Hepatocyte (in vitro differentiated cells): ENCODE data around the gene AMPD3.

Experiments used
- EZH2 ChIP-seq: fragments of 200-600 bp; sonication (generic); IDR thresholded peaks from 2 replicates; pipeline ENCODE4 v1.6.1; 2016; ENCODE audit warnings: antibody characterized with exemption, mild to moderate bottlenecking, borderline replicate concordance
- EZH2phosphoT487 ChIP-seq: fragments of 200-600 bp; sonication (generic); IDR thresholded peaks from one replicate; pipeline ENCODE4 v1.6.1; 2018; ENCODE audit warnings: antibody characterized with exemption, mild to moderate bottlenecking, low read depth, moderate library complexity; ENCODE audit not compliant: unreplicated experiment, severe bottlenecking
- TF ChIP-seq, protein P1 (sequence below): fragments of 200-600 bp; sonication (generic); IDR thresholded peaks from 2 replicates; pipeline ENCODE4 v1.5.1; 2016; ENCODE audit warnings: antibody characterized with exemption, mild to moderate bottlenecking; ENCODE audit not compliant: poor library complexity

DNA sequence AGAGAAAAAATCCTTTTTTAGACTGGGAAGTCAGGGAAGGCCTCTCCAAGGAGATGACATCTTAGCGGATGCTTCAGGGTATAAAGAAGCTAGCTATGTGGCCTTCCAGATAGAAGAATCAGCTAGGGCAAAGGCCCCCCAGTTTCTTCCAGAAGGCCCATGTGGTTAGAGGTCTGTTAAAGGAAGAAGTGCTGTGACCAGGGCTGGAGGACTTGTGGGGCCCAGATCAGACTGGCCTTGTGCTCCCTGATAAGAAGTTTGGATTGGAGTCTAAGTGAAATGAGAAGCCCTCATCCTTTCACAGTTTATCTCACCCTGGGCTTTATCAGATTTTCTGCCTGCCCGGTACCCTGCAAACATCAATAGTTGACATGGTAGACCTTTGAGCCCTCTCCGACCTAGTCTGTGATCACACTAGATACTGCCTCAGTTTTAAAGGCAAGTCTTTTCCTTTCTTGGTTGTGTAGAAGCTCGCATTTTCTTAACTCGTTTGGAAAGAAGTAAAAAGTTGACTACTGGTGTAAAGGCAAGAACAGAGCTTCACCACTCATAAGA is 7.8 kb downstream of the AMPD3 start:
- TF ChIP-seq, protein P1, sequence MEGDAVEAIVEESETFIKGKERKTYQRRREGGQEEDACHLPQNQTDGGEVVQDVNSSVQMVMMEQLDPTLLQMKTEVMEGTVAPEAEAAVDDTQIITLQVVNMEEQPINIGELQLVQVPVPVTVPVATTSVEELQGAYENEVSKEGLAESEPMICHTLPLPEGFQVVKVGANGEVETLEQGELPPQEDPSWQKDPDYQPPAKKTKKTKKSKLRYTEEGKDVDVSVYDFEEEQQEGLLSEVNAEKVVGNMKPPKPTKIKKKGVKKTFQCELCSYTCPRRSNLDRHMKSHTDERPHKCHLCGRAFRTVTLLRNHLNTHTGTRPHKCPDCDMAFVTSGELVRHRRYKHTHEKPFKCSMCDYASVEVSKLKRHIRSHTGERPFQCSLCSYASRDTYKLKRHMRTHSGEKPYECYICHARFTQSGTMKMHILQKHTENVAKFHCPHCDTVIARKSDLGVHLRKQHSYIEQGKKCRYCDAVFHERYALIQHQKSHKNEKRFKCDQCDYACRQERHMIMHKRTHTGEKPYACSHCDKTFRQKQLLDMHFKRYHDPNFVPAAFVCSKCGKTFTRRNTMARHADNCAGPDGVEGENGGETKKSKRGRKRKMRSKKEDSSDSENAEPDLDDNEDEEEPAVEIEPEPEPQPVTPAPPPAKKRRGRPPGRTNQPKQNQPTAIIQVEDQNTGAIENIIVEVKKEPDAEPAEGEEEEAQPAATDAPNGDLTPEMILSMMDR: no peak
- TF ChIP-seq EZH2phosphoT487: no peak
- no peak for TF ChIP-seq EZH2
